PC-9 (cell line): ENCODE results near the gene PDZD4. TPM values are rescaled to one million over a fixed set of nuclear protein-coding genes. Genes with fewer than 3 reads are reported as not detected.

Experiments used
- BruUV-seq: library from RNA; stranded (reverse); fragments of 400-500 nt; replicated peaks from 2 replicates; lab custom pipeline; 2021; lab: Mats Ljungman, UMichigan
- CTCF ChIA-PET: fragments of 300-600 bp; sonication (Branson Sonifier 250); formaldehyde crosslinking; loops from one replicate; lab custom pipeline; 2022; ENCODE audit warnings: antibody characterized with exemption; lab: Charles Lee
- POLR2A ChIA-PET: fragments of 300-600 bp; sonication (Branson Sonifier 250); formaldehyde crosslinking; loops from one replicate; lab custom pipeline; 2022; ENCODE audit warnings: antibody characterized with exemption; ENCODE audit not compliant: unreplicated experiment; lab: Charles Lee
- DNase-seq, 2 experiments: peaks; one replicate each; pipeline versions ENCODE4 v3.0.0 to v3.0.0-alpha.2; 2015 to 2022; ENCODE audit warnings: mixed read lengths in 1 of 2
- H2AFZ ChIP-seq: fragments of 200-600 bp; sonication (generic); 2 replicates; pipeline ENCODE4 v1.8.1; 2017; ENCODE audit warnings: antibody characterized with exemption
- H3F3A ChIP-seq: fragments of 200-600 bp; sonication (generic); 2 replicates; pipeline ENCODE4 v1.8.1; 2017; ENCODE audit warnings: antibody characterized with exemption, mild to moderate bottlenecking, low read depth; ENCODE audit not compliant: insufficient read depth
- H3K27ac ChIP-seq: fragments of 200-600 bp; sonication (generic); 2 replicates; pipeline ENCODE4 v1.6.1; 2016; ENCODE audit warnings: mixed run types
- H3K27me3 ChIP-seq: fragments of 200-600 bp; sonication (generic); 2 replicates; pipeline ENCODE4 v1.6.1; 2016; ENCODE audit warnings: low read depth, mixed run types; ENCODE audit not compliant: insufficient read depth
- H3K36me3 ChIP-seq: fragments of 200-600 bp; sonication (generic); 2 replicates; pipeline ENCODE4 v1.6.1; 2016; ENCODE audit warnings: low read depth, mixed run types
- H3K4me1 ChIP-seq: fragments of 200-600 bp; sonication (generic); replicated peaks from 2 replicates; pipeline ENCODE4 v1.6.1; 2016; ENCODE audit warnings: mixed run types; ENCODE audit not compliant: insufficient read depth
- H3K4me2 ChIP-seq: fragments of 200-600 bp; sonication (generic); 2 replicates; pipeline ENCODE4 v1.6.1; 2017; ENCODE audit warnings: mixed run types
- H3K4me3 ChIP-seq: fragments of 200-600 bp; sonication (generic); 2 replicates; pipeline ENCODE4 v1.6.1; 2016; ENCODE audit warnings: mixed run types
- H3K79me2 ChIP-seq: fragments of 200-600 bp; sonication (generic); 2 replicates; pipeline ENCODE4 v1.6.1; 2017; ENCODE audit warnings: low read depth, mixed run types
- H3K9me2 ChIP-seq: fragments of 200-600 bp; sonication (generic); 2 replicates; pipeline ENCODE4 v1.8.1; 2017; ENCODE audit warnings: mild to moderate bottlenecking; ENCODE audit not compliant: insufficient read depth
- H3K9me3 ChIP-seq: fragments of 200-600 bp; sonication (generic); 2 replicates; pipeline ENCODE4 v1.8.1; 2016; ENCODE audit warnings: low read depth; ENCODE audit not compliant: insufficient read depth
- H4K20me1 ChIP-seq: fragments of 200-600 bp; sonication (generic); 2 replicates; pipeline ENCODE4 v1.8.1; 2017; ENCODE audit not compliant: insufficient read depth
- CTCF ChIP-seq: fragments of 200-600 bp; sonication (generic); conservative IDR thresholded peaks from 2 replicates; pipeline ENCODE4 v1.6.1; 2017; ENCODE audit warnings: mixed run types, antibody characterized with exemption, mild to moderate bottlenecking, moderate library complexity
- EZH2 ChIP-seq: fragments of 200-600 bp; sonication (generic); IDR thresholded peaks from 2 replicates; pipeline ENCODE4 v1.8.0; 2017; ENCODE audit warnings: antibody characterized with exemption, low read depth
- intact Hi-C: fragments of 100-400 bp; cut with micrococcal nuclease; formaldehyde crosslinking; loops from one replicate; pipeline ENCODE4 v1.10.0; 2022; ENCODE audit not compliant: unreplicated experiment
- total RNA-seq: library from RNA; stranded (reverse); gene quantifications from 2 replicates; pipeline ENCODE4 v1.2.3, GENCODE V29; 2021

The PDZD4 gene
- total RNA-seq, 1 experiment from 2014 or later: 0.17 TPM

- BruUV-seq: no TSS peak
- TF ChIP-seq CTCF: no peak
- no peak overlapping the region for H3K4me2 ChIP-seq
- H4K20me1 ChIP-seq: no peaks in the 10 kb centered on the region
- H3K79me2 ChIP-seq: no peaks in the 10 kb centered on the region
- no peak for DNase-seq
- ChIA-PET POLR2A (no interaction called here), CTCF (no interaction called here)
- H3K4me1 ChIP-seq: no peaks in the 10 kb centered on the region
- no peak overlapping the region for H2AFZ ChIP-seq
- no peaks in the 10 kb centered on the region for H3K9me2 ChIP-seq
- no peak overlapping the region for H3K27ac ChIP-seq
- no peak overlapping the region for H3K4me3 ChIP-seq
- intact Hi-C loops: no loop called here
- no peaks in the 10 kb centered on the region for H3K36me3 ChIP-seq
- no peaks in the 10 kb centered on the region for H3F3A ChIP-seq
- H3K9me3 ChIP-seq: no peaks in the 10 kb centered on the region
- H3K27me3 ChIP-seq: peaks cover 36% of the 10 kb centered on the region
Observed at GRCh38 chrX:153830640-153831428, 490 bp upstream of the PDZD4 start.

DNA sequence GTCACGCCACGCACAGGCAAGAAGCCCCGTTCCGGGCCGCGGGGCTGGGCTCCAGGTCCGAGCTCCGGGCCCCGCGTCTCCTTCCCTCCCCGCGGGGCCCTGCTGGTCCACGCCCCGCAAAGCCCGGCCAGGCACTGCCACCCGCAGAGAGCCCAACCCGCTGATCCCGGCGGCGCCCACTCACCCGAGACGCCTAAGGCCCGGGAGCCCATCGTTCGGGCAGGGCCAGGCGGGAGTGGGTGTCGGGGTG lies 870 bp downstream of the PDZD4 start:
- intact Hi-C loops: no loop called here
- no peak overlapping the region for H3K4me3 ChIP-seq

DNA sequence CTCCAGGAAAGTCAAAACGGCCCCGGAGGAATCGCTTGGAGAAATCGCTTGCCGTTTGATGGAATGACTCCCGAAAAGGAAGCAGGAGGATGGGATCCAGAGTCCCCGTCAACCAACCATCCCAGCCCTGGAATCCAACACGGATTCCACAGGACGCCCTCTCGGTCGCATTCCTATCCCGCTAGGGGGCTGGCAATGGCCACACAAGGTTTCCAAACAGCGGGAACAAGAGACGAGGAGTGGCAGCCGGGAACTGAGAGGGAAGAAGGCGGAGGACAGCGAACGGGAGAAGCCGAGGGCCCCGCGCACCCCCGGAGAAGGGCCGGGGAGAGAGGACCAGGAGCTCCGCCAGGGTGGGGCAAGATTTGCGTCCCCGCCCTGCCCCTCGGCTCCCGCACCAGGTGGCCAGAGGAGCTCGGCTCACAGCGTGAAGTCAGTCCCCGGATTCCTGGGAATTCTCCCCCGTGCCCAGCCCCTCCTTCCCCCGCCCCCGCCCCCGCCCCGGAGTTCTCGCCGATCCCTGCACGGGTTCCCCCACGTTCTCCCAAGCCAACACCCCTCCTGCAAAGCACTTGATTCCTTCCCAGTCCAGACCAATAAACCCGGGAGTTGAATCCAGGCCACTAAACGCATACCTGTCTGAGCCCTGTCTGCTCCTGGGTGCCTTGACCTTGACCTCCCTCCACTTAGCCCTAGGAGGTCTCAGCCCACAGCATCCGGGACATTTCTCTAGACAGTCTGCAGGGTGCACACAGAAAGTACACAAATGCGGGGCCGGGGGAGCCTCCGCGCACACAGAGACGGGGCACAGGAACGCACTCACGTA lies 1.4 kb downstream of the PDZD4 start:
- Histone ChIP-seq H3K9me3 (no peaks in the 10 kb centered on the region), H3K79me2 (no peaks in the 10 kb centered on the region), H3K4me1 (no peaks in the 10 kb centered on the region), H2AFZ (no peak overlapping the region), H3K4me2 (no peak overlapping the region), H3F3A (no peaks in the 10 kb centered on the region), H3K27ac (no peak overlapping the region), H4K20me1 (no peaks in the 10 kb centered on the region), H3K9me2 (no peaks in the 10 kb centered on the region), H3K27me3 (peaks cover 42% of the 10 kb centered on the region), H3K4me3 (no peak overlapping the region), H3K36me3 (no peaks in the 10 kb centered on the region)
- ChIA-PET CTCF (no interaction called here), POLR2A (no interaction called here)
- no peak for TF ChIP-seq EZH2
- TF ChIP-seq CTCF: no peak
- no peak for DNase-seq
- intact Hi-C loops: no loop called here
- BruUV-seq: no TSS peak

More for the DNA sequence above, 870 bp downstream of the PDZD4 start:
- H2AFZ ChIP-seq: no peak overlapping the region
- TF ChIP-seq CTCF (no peak), EZH2 (no peak)
- H3K79me2 ChIP-seq: no peaks in the 10 kb centered on the region
- no TSS peak for BruUV-seq
- DNase-seq: no peak
- H3K36me3 ChIP-seq: no peaks in the 10 kb centered on the region
- no peaks in the 10 kb centered on the region for H3K9me2 ChIP-seq
- no peaks in the 10 kb centered on the region for H4K20me1 ChIP-seq
- no peaks in the 10 kb centered on the region for H3F3A ChIP-seq
- ChIA-PET CTCF (no interaction called here), POLR2A (no interaction called here)
- no peak overlapping the region for H3K4me2 ChIP-seq
- H3K27ac ChIP-seq: no peak overlapping the region
- H3K27me3 ChIP-seq: peaks cover 42% of the 10 kb centered on the region
- no peaks in the 10 kb centered on the region for H3K9me3 ChIP-seq
- H3K4me1 ChIP-seq: no peaks in the 10 kb centered on the region
